Measurements from ENCODE around the gene WSCD1.

WSCD1 gene

DNA sequence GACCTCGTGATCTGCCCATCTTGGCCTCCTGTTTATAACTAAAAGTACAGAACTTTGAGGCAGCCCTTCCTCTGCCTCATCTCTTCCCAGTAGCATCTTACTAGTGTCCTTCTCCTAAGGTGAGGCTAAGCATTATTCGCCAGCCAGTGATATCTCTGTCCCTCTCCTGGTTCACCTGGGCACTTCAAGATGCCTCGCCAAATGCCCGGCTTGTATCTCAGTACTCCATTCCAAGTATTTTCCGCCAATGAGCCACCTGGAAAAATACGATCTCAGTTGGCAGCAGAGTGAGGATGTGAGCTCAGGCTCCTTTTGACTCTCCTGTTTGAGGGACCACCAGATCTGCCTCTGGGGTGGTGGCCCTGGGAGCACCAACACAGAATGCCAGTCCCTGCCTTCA is 25.9 kb upstream of the WSCD1 start:
- H3K27ac Mint-ChIP-seq, result no peak overlapping the region
- H3K9me3 Mint-ChIP-seq, result no peaks in the 10 kb centered on the region
- no peak overlapping the region for H3K4me3 Mint-ChIP-seq
- H3K4me1 Mint-ChIP-seq, result peaks cover 19% of the 10 kb centered on the region
- no peaks in the 10 kb centered on the region for H3K36me3 Mint-ChIP-seq (ENCODE audit: low read depth)
- TF ChIP-seq, protein P1, sequence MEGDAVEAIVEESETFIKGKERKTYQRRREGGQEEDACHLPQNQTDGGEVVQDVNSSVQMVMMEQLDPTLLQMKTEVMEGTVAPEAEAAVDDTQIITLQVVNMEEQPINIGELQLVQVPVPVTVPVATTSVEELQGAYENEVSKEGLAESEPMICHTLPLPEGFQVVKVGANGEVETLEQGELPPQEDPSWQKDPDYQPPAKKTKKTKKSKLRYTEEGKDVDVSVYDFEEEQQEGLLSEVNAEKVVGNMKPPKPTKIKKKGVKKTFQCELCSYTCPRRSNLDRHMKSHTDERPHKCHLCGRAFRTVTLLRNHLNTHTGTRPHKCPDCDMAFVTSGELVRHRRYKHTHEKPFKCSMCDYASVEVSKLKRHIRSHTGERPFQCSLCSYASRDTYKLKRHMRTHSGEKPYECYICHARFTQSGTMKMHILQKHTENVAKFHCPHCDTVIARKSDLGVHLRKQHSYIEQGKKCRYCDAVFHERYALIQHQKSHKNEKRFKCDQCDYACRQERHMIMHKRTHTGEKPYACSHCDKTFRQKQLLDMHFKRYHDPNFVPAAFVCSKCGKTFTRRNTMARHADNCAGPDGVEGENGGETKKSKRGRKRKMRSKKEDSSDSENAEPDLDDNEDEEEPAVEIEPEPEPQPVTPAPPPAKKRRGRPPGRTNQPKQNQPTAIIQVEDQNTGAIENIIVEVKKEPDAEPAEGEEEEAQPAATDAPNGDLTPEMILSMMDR (IDR thresholded peaks at IDR 0.05; ENCODE audit: unreplicated experiment in 3 of 3), result no peak
- H3K27me3 Mint-ChIP-seq (ENCODE audit: low read depth), result peaks cover 27% of the 10 kb centered on the region

GRCh38 chr17:6045621-6046357 is 24.4 kb upstream of the WSCD1 start:
- peaks cover 30% of the 10 kb centered on the region for H3K27me3 Mint-ChIP-seq (ENCODE audit: low read depth)
- H3K9me3 Mint-ChIP-seq, result no peaks in the 10 kb centered on the region
- peaks cover 12% of the 10 kb centered on the region for H3K4me1 Mint-ChIP-seq
- TF ChIP-seq, protein P1 (IDR thresholded peaks at IDR 0.05; ENCODE audit: unreplicated experiment in 3 of 3), result no peak
- H3K27ac Mint-ChIP-seq, result no peak overlapping the region
- no peaks in the 10 kb centered on the region for H3K36me3 Mint-ChIP-seq (ENCODE audit: low read depth)
- H3K4me3 Mint-ChIP-seq, result no peak overlapping the region

- H3K9me3 Mint-ChIP-seq, result no peaks in the 10 kb centered on the region
- TF ChIP-seq, protein P1 (IDR thresholded peaks at IDR 0.05; ENCODE audit: unreplicated experiment in 3 of 3), result no peak
- H3K4me1 Mint-ChIP-seq, result peaks cover 12% of the 10 kb centered on the region
- no peaks in the 10 kb centered on the region for H3K36me3 Mint-ChIP-seq (ENCODE audit: low read depth)
- H3K27me3 Mint-ChIP-seq (ENCODE audit: low read depth), result peaks cover 29% of the 10 kb centered on the region
- no peak overlapping the region for H3K4me3 Mint-ChIP-seq
- H3K27ac Mint-ChIP-seq, result no peak overlapping the region
These were observed 23.7 kb upstream of the WSCD1 start for GRCh38 chr17:6046431-6046830.

GRCh38 chr17:6046931-6047330 is 23.2 kb upstream of the WSCD1 start:
- Mint-ChIP-seq H3K4me1 (peaks cover 12% of the 10 kb centered on the region), H3K36me3 (ENCODE audit: low read depth) (no peaks in the 10 kb centered on the region), H3K27ac (no peak overlapping the region), H3K4me3 (no peak overlapping the region), H3K27me3 (ENCODE audit: low read depth) (peaks cover 27% of the 10 kb centered on the region), H3K9me3 (no peaks in the 10 kb centered on the region)
- TF ChIP-seq, protein P1 (IDR thresholded peaks at IDR 0.05; ENCODE audit: unreplicated experiment in 3 of 3), result no peak

DNA sequence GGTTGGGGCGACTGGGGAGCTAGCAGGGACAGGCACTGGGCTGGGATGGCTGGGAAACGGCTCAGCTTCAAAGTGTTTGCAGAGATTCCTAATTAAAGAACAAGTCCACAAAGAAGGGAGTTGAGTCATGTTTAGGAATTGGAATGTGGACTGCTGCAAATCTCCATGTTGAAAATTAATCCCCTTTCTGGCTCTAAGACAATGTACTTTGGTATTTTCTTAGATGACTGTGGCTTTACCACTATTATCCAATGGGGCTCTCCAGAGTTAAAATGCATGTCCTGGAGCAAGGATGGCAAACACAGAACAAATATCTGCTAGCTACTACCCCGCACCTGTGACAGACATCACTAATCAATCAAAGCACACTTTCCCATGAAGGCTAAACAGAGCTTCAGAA is 22.2 kb upstream of the WSCD1 start:
- Mint-ChIP-seq H3K27ac (peak overlapping the region in 2 of 3 experiments; percentile 43 to 69), H3K9me3 (no peaks in the 10 kb centered on the region), H3K4me3 (no peak overlapping the region), H3K4me1 (peaks cover 12% of the 10 kb centered on the region), H3K36me3 (ENCODE audit: low read depth) (no peaks in the 10 kb centered on the region), H3K27me3 (ENCODE audit: low read depth) (peaks cover 24% of the 10 kb centered on the region)
- TF ChIP-seq, protein P1 (IDR thresholded peaks at IDR 0.05; ENCODE audit: unreplicated experiment in 3 of 3), result no peak

DNA sequence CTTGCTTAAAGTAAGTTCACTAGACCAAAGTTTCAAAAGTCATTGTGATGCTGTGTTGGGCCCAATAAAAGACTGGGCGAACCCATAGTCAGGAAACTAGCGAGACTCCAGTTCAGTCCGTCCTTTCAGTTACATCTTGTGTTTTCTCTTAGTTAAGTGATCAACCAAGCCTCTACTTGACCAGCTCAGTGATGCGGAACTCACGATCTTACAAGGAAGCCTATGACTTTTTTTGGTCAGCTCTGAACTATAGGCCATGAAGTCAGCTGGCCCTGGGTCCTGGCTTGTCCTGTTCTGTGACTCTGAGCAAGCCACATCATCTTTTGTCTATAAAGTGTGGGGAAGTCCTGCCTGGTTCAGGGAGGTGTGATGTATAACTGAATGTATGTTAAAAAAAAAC is 21.7 kb upstream of the WSCD1 start:
- Mint-ChIP-seq H3K27ac (peak overlapping the region; percentile 43 to 69 (median 47)), H3K9me3 (no peaks in the 10 kb centered on the region), H3K4me3 (no peak overlapping the region), H3K27me3 (ENCODE audit: low read depth) (peaks cover 19% of the 10 kb centered on the region), H3K4me1 (peaks cover 12% of the 10 kb centered on the region), H3K36me3 (ENCODE audit: low read depth) (no peaks in the 10 kb centered on the region)
- TF ChIP-seq, protein P1 (IDR thresholded peaks at IDR 0.05; ENCODE audit: unreplicated experiment in 3 of 3), result no peak
